WTC11 (cell line): ENCODE results near the gene LSM4. TPM values are rescaled to one million over a fixed set of nuclear protein-coding genes. Genes with fewer than 3 reads are reported as not detected.

Experiments used
- ATAC-seq: fragments of 200-7000 bp; cut with Tn5 transposase; 2 replicates; pipeline ENCODE4 v1.10.0; 2021; ENCODE audit warnings: mild to moderate bottlenecking, moderate library complexity
- CTCF ChIA-PET: fragments of 300-600 bp; sonication (Branson Sonifier 250); formaldehyde crosslinking; loops from one replicate; lab custom pipeline; 2021; ENCODE audit warnings: antibody characterized with exemption; lab: Charles Lee
- POLR2A ChIA-PET: fragments of 350-600 bp; sonication (Branson Sonifier 250); formaldehyde crosslinking; loops from one replicate; lab custom pipeline; 2021; ENCODE audit warnings: antibody characterized with exemption; lab: Charles Lee
- DNase-seq: peaks from one replicate; pipeline ENCODE4 v3.0.0; 2021; ENCODE audit warnings: low spot score
- H3K27ac Mint-ChIP-seq: 2 replicates; pipeline ENCODE4 v1.8.0; 2021; ENCODE audit warnings: mixed read lengths
- H3K27me3 Mint-ChIP-seq: 2 replicates; pipeline ENCODE4 v1.8.0; 2021; ENCODE audit warnings: low read depth, mild to moderate bottlenecking, moderate library complexity, mixed read lengths
- H3K36me3 Mint-ChIP-seq: 2 replicates; pipeline ENCODE4 v1.8.0; 2021; ENCODE audit warnings: mixed read lengths
- H3K4me1 Mint-ChIP-seq: 2 replicates; pipeline ENCODE4 v1.8.0; 2022; ENCODE audit warnings: mixed read lengths
- H3K4me3 Mint-ChIP-seq: 2 replicates; pipeline ENCODE4 v1.8.0; 2021; ENCODE audit warnings: mild to moderate bottlenecking, moderate library complexity, mixed read lengths
- H3K9me3 Mint-ChIP-seq: 2 replicates; pipeline ENCODE4 v1.8.0; 2021; ENCODE audit warnings: mixed read lengths
- AFF4 ChIP-seq: sonication (generic); formaldehyde crosslinking; IDR thresholded peaks from 2 replicates; pipeline ENCODE4 v1.8.1; 2023; ENCODE audit warnings: mild to moderate bottlenecking, missing genetic modification reagents, borderline replicate concordance
- CREB1 ChIP-seq: sonication (generic); formaldehyde crosslinking; IDR thresholded peaks from 2 replicates; pipeline ENCODE4 v1.8.0; 2023; ENCODE audit warnings: mild to moderate bottlenecking, missing genetic modification reagents
- E2F4 ChIP-seq: sonication (generic); formaldehyde crosslinking; IDR thresholded peaks from 2 replicates; pipeline ENCODE4 v1.8.1; 2022; ENCODE audit warnings: low read depth, mild to moderate bottlenecking, moderate library complexity, missing genetic modification reagents, borderline replicate concordance
- FOXK1 ChIP-seq: sonication (generic); formaldehyde crosslinking; IDR thresholded peaks from 2 replicates; pipeline ENCODE4 v1.8.0; 2022; ENCODE audit warnings: mild to moderate bottlenecking, moderate library complexity, missing genetic modification reagents
- GABPB1 ChIP-seq: sonication (generic); formaldehyde crosslinking; IDR thresholded peaks from 2 replicates; pipeline ENCODE4 v1.8.1; 2023; ENCODE audit warnings: mild to moderate bottlenecking, missing genetic modification reagents
- IRF1 ChIP-seq: sonication (generic); formaldehyde crosslinking; IDR thresholded peaks from 2 replicates; pipeline ENCODE4 v1.8.0; 2023; ENCODE audit warnings: missing genetic modification reagents
- MXD4 ChIP-seq: fragments of 250-450 bp; sonication (Bioruptor Pico); IDR thresholded peaks from 2 replicates; pipeline ENCODE4 v1.8.0; 2021; ENCODE audit warnings: mild to moderate bottlenecking, moderate library complexity, borderline replicate concordance
- NFE2L1 ChIP-seq: sonication (generic); formaldehyde crosslinking; IDR thresholded peaks from 2 replicates; pipeline ENCODE4 v1.8.1; 2023; ENCODE audit warnings: missing genetic modification reagents
- NFYB ChIP-seq: sonication (generic); formaldehyde crosslinking; conservative IDR thresholded peaks from 2 replicates; pipeline ENCODE4 v1.8.0; 2022; ENCODE audit warnings: low read depth, missing genetic modification reagents
- NR3C1 ChIP-seq: sonication (generic); formaldehyde crosslinking; conservative IDR thresholded peaks from 2 replicates; pipeline ENCODE4 v1.8.1; 2023; ENCODE audit warnings: low read depth, mild to moderate bottlenecking, missing genetic modification reagents
- SOX15 ChIP-seq: fragments of 250-450 bp; sonication (Bioruptor Pico); IDR thresholded peaks from 2 replicates; pipeline ENCODE4 v1.9.0; 2021; ENCODE audit warnings: mild to moderate bottlenecking
- TEAD1 ChIP-seq: sonication (generic); formaldehyde crosslinking; IDR thresholded peaks from 2 replicates; pipeline ENCODE4 v1.8.0; 2022; ENCODE audit warnings: mild to moderate bottlenecking, missing genetic modification reagents
- TEAD4 ChIP-seq: sonication (generic); formaldehyde crosslinking; IDR thresholded peaks from 2 replicates; pipeline ENCODE4 v1.8.0; 2022; ENCODE audit warnings: mild to moderate bottlenecking, missing genetic modification reagents
- TP53 ChIP-seq: sonication (generic); formaldehyde crosslinking; IDR thresholded peaks from 2 replicates; pipeline ENCODE4 v1.8.1; 2023; ENCODE audit warnings: mild to moderate bottlenecking, missing genetic modification reagents
- ZBTB21 ChIP-seq: sonication (generic); formaldehyde crosslinking; IDR thresholded peaks from 2 replicates; pipeline ENCODE4 v1.8.1; 2023; ENCODE audit warnings: mild to moderate bottlenecking, missing genetic modification reagents, borderline replicate concordance
- ZNF121 ChIP-seq: sonication (generic); formaldehyde crosslinking; IDR thresholded peaks from 2 replicates; pipeline ENCODE4 v1.8.0; 2023; ENCODE audit warnings: missing genetic modification reagents
- ZNF219 ChIP-seq: sonication (generic); formaldehyde crosslinking; IDR thresholded peaks from 2 replicates; pipeline ENCODE4 v1.8.0; 2023; ENCODE audit warnings: missing genetic modification reagents, mild to moderate bottlenecking, borderline replicate concordance
- ZNF263 ChIP-seq: sonication (generic); formaldehyde crosslinking; IDR thresholded peaks from 2 replicates; pipeline ENCODE4 v1.8.1; 2022; ENCODE audit warnings: low read depth, mild to moderate bottlenecking, moderate library complexity, missing genetic modification reagents
- ZNF512 ChIP-seq: sonication (generic); formaldehyde crosslinking; IDR thresholded peaks from 2 replicates; pipeline ENCODE4 v1.8.1; 2022; ENCODE audit warnings: missing genetic modification reagents, borderline replicate concordance
- ZNF671 ChIP-seq: fragments of 250-450 bp; sonication (Bioruptor Pico); IDR thresholded peaks from 2 replicates; pipeline ENCODE4 v1.8.0; 2021; ENCODE audit warnings: mild to moderate bottlenecking
- total RNA-seq: library from RNA; stranded (reverse); gene quantifications from 3 replicates; pipeline ENCODE4 v1.2.3, GENCODE V29; 2021
- TF ChIP-seq, protein P1 (sequence below): sonication (generic); formaldehyde crosslinking; IDR thresholded peaks from 2 replicates; pipeline ENCODE4 v1.8.0; 2022; ENCODE audit warnings: mild to moderate bottlenecking, missing genetic modification reagents
- TF ChIP-seq, protein P2 (sequence below): sonication (generic); formaldehyde crosslinking; conservative IDR thresholded peaks from 2 replicates; pipeline ENCODE4 v1.8.1; 2023; ENCODE audit warnings: mild to moderate bottlenecking, low read depth, missing genetic modification reagents, moderate library complexity

The LSM4 gene
- total RNA-seq, 1 experiment from 2014 or later: 373 TPM

GRCh38 chr19:18295034-18295451 lies 27.8 kb downstream of the LSM4 start:
- DNase-seq: no peak
- ChIA-PET CTCF (no interaction called here), POLR2A (no interaction called here)
- H3K36me3 Mint-ChIP-seq: no peaks in the 10 kb centered on the region
- no peaks in the 10 kb centered on the region for H3K9me3 Mint-ChIP-seq
- TF ChIP-seq ZNF263 (CRISPR knock-in tag) (no peak), AFF4 (no peak), TEAD4 (no peak)
- TF ChIP-seq, protein P1, sequence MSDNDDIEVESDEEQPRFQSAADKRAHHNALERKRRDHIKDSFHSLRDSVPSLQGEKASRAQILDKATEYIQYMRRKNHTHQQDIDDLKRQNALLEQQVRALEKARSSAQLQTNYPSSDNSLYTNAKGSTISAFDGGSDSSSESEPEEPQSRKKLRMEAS (CRISPR knock-in tag): no peak
- peaks cover 30% of the 10 kb centered on the region for H3K4me1 Mint-ChIP-seq
- H3K27me3 Mint-ChIP-seq: no peaks in the 10 kb centered on the region; the same call in 1 of the 2 replicates
- no peak overlapping the region for H3K4me3 Mint-ChIP-seq
- H3K27ac Mint-ChIP-seq: no peak overlapping the region
- no peak for ATAC-seq

DNA sequence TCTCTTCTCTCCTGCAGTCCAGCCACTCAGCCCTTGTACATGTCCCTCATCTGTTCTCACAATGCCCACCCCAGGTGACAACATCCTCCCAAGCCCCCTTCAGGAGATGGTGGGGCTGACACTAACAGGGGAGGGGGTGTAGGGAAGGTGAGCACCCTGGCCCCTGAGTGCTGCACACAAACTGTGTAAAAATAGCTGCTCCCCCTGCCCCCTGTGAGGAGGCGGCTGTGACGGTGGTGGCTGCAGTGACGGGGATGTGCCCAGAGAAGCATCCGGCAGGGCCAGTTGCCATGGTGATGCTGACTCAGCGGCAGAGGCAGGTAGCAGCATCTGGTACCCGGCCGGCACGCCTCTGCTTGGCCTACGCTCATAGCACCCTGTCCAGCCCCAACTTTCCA lies 28.4 kb downstream of the LSM4 start:
- no peaks in the 10 kb centered on the region for H3K36me3 Mint-ChIP-seq
- CTCF ChIA-PET: interaction anchor here (3.5 kb wide), 1 partner anchor 16 kb away, joined by 102 read pairs; no protein-coding TSS in a partner anchor
- no peak for TF ChIP-seq NR3C1 (CRISPR knock-in tag)
- no peak for TF ChIP-seq MXD4 (CRISPR knock-in tag)
- TF ChIP-seq IRF1 (CRISPR knock-in tag): no peak
- TF ChIP-seq SOX15 (CRISPR knock-in tag): no peak
- TF ChIP-seq ZNF121 (CRISPR knock-in tag): no peak
- TF ChIP-seq, protein P2, sequence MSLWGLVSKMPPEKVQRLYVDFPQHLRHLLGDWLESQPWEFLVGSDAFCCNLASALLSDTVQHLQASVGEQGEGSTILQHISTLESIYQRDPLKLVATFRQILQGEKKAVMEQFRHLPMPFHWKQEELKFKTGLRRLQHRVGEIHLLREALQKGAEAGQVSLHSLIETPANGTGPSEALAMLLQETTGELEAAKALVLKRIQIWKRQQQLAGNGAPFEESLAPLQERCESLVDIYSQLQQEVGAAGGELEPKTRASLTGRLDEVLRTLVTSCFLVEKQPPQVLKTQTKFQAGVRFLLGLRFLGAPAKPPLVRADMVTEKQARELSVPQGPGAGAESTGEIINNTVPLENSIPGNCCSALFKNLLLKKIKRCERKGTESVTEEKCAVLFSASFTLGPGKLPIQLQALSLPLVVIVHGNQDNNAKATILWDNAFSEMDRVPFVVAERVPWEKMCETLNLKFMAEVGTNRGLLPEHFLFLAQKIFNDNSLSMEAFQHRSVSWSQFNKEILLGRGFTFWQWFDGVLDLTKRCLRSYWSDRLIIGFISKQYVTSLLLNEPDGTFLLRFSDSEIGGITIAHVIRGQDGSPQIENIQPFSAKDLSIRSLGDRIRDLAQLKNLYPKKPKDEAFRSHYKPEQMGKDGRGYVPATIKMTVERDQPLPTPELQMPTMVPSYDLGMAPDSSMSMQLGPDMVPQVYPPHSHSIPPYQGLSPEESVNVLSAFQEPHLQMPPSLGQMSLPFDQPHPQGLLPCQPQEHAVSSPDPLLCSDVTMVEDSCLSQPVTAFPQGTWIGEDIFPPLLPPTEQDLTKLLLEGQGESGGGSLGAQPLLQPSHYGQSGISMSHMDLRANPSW (CRISPR knock-in tag): no peak
- no peak for TF ChIP-seq TEAD1 (CRISPR knock-in tag)
- no peak for TF ChIP-seq ZNF671 (CRISPR knock-in tag)
- no peak for TF ChIP-seq FOXK1
- no peak for TF ChIP-seq E2F4 (CRISPR knock-in tag)
- no peak for TF ChIP-seq TP53 (CRISPR knock-in tag)
- no peak for TF ChIP-seq AFF4
- no peak for TF ChIP-seq GABPB1 (CRISPR knock-in tag)
- no peak for TF ChIP-seq ZNF219 (CRISPR knock-in tag)
- TF ChIP-seq CREB1: no peak
- TF ChIP-seq NFE2L1 (CRISPR knock-in tag): no peak
- TF ChIP-seq NFYB (CRISPR knock-in tag): no peak
- TF ChIP-seq ZBTB21: no peak
- TF ChIP-seq ZNF512 (CRISPR knock-in tag): no peak
- H3K4me3 Mint-ChIP-seq: no peak overlapping the region
- ATAC-seq (no peak), DNase-seq (peak; percentile 48)
- no peaks in the 10 kb centered on the region; the same call in 1 of the 2 replicates for H3K27me3 Mint-ChIP-seq
- POLR2A ChIA-PET: no interaction called here
- no peaks in the 10 kb centered on the region for H3K9me3 Mint-ChIP-seq
- H3K4me1 Mint-ChIP-seq: peaks cover 35% of the 10 kb centered on the region
- H3K27ac Mint-ChIP-seq: peak overlapping the region; percentile 54; the same call in 1 of the 2 replicates
